Esophagus squamous epithelium (tissue), 5 donors: ENCODE data around the gene ASTL. TPM values are rescaled to one million over a fixed set of nuclear protein-coding genes. Genes with fewer than 3 reads are reported as not detected.
A peak's percentile ranks its signal among the peaks of the same experiment; 100 is the strongest.

Source experiments
- DNase-seq: peaks from one replicate; lab custom pipeline; 2025; lab: John Stamatoyannopoulos, UW
- H3K27ac ChIP-seq, 4 donors: fragments of 200-600 bp; sonication (generic); one replicate each; pipeline ENCODE4 v1.5.1; 2016 to 2019; ENCODE audit warnings: mild to moderate bottlenecking in 1 of 4
- H3K27me3 ChIP-seq, 4 donors: fragments of 200-600 bp; sonication (generic); 1 replicate in 3 of 4; 2 replicates in 1 of 4; pipeline versions ENCODE4 v1.5.1 to v1.6.0; 2017 to 2021; ENCODE audit warnings: antibody characterized with exemption in 1 of 4
- H3K36me3 ChIP-seq, 3 donors: fragments of 200-600 bp; sonication (generic); one replicate each; pipeline ENCODE4 v1.5.1; 2016 to 2019
- H3K4me1 ChIP-seq, 3 donors: fragments of 200-600 bp; sonication (generic); one replicate each; pipeline ENCODE4 v1.5.1; 2017 to 2019
- H3K4me3 ChIP-seq, 4 donors: fragments of 200-600 bp; sonication (generic); 1 replicate in 3 of 4; 2 replicates in 1 of 4; pipeline ENCODE4 v1.5.1; 2016 to 2019; ENCODE audit warnings: mild to moderate bottlenecking in 2 of 4, moderate library complexity in 1 of 4
- H3K9me3 ChIP-seq, 3 donors: fragments of 200-600 bp; sonication (generic); one replicate each; pipeline ENCODE4 v1.5.1; 2016 to 2019
- POLR2A ChIP-seq, 4 donors: fragments of 450-650 bp; IDR thresholded peaks; one replicate each; pipeline ENCODE4 v1.6.1; 2017; ENCODE audit warnings: antibody characterized with exemption in 4 of 4, mild to moderate bottlenecking in 4 of 4, moderate library complexity in 3 of 4
- WGBS, 2 donors: methylation state at CpG; one replicate each; pipeline ENCODE4 v1.1.5; 2018; 5-methylcytosine and 5-hydroxymethylcytosine counted together
- intact Hi-C: fragments of 100-400 bp; cut with DNase I; formaldehyde crosslinking; loops from one replicate; pipeline ENCODE4 v1.15.0; 2022
- total RNA-seq, 4 donors: library from RNA; depleted of rRNA; stranded (reverse); fragments of >200 nt; gene quantifications; one replicate each; pipeline ENCODE4 v1.1.0, GENCODE V29; 2016
- TF ChIP-seq, protein P1 (sequence below), 6 experiments: fragments of 450-650 bp in 4 of 6; fragments of 200-600 bp in 2 of 6; sonication (generic) in 2 of 6; IDR thresholded peaks; one replicate each; pipeline ENCODE4 v1.5.1; 2016 to 2019; ENCODE audit warnings: antibody characterized with exemption in 6 of 6, mild to moderate bottlenecking in 4 of 6, moderate library complexity in 4 of 6
- donor health status: DM: yes; HTN: yes; CAD: no.

The ASTL gene
- total RNA-seq, 4 donors from 2014 or later = 0.30 to 0.53 TPM; not detected in 2

DNA sequence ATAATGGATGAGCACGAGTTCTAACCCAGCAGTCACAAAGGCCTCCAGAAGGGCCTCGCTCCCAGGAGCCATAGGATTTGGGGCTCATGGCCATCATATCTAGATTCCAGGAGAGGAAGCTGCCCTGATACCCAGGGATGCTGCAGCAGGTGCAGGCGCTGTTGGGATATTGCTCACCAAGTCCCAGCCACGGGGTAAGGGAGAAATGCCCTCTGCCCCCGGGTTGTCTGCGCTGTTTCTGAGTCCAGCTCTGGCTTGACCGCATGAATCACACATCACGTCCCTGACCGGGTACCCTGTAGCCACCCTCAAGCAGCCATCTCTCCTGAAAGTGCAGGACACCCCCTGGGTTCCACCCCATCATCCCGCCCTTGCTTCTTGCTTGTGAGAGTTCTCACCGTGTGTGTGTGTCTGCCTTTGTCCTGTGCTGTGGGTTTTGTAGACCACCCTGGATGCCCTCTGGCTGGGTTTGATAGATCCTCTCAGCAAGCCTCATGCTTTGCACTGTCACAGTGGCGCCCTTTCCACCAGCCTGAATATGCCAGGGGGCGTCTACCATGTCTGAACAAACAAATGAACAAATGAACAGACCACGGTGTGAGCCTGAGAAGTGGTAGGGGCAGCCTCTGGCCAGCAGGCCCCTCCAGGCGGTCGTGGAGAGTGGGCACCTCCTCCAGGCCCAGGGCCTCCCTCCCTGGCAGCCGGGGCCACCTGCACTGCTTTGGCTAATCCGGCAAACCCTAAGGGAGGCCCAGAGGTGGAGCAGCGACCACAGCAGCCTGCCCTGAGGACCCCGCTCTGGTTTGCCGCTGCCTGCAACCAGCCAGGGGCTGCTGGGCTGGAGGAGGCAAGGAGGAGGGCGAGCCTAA lies 54.1 kb downstream of the ASTL start:
- H3K27me3 ChIP-seq = peaks cover 0 to 20% (median 0%) of the 10 kb centered on the region in 4 donors
- intact Hi-C loops = no loop called here
- H3K4me1 ChIP-seq = no peaks in the 10 kb centered on the region
- no peak for DNase-seq
- TF ChIP-seq, protein P1, sequence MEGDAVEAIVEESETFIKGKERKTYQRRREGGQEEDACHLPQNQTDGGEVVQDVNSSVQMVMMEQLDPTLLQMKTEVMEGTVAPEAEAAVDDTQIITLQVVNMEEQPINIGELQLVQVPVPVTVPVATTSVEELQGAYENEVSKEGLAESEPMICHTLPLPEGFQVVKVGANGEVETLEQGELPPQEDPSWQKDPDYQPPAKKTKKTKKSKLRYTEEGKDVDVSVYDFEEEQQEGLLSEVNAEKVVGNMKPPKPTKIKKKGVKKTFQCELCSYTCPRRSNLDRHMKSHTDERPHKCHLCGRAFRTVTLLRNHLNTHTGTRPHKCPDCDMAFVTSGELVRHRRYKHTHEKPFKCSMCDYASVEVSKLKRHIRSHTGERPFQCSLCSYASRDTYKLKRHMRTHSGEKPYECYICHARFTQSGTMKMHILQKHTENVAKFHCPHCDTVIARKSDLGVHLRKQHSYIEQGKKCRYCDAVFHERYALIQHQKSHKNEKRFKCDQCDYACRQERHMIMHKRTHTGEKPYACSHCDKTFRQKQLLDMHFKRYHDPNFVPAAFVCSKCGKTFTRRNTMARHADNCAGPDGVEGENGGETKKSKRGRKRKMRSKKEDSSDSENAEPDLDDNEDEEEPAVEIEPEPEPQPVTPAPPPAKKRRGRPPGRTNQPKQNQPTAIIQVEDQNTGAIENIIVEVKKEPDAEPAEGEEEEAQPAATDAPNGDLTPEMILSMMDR (IDR thresholded peaks at IDR 0.05) = no peak
- TF ChIP-seq POLR2A (IDR thresholded peaks at IDR 0.05) = no peak
- no peak overlapping the region for H3K27ac ChIP-seq
- H3K4me3 ChIP-seq = no peak overlapping the region
- WGBS, 2 donors = 83 to 86% methylated on average over 9 to 14 of the region's 22 CpGs
- H3K36me3 ChIP-seq = no peaks in the 10 kb centered on the region
- H3K9me3 ChIP-seq = no peaks in the 10 kb centered on the region

DNA sequence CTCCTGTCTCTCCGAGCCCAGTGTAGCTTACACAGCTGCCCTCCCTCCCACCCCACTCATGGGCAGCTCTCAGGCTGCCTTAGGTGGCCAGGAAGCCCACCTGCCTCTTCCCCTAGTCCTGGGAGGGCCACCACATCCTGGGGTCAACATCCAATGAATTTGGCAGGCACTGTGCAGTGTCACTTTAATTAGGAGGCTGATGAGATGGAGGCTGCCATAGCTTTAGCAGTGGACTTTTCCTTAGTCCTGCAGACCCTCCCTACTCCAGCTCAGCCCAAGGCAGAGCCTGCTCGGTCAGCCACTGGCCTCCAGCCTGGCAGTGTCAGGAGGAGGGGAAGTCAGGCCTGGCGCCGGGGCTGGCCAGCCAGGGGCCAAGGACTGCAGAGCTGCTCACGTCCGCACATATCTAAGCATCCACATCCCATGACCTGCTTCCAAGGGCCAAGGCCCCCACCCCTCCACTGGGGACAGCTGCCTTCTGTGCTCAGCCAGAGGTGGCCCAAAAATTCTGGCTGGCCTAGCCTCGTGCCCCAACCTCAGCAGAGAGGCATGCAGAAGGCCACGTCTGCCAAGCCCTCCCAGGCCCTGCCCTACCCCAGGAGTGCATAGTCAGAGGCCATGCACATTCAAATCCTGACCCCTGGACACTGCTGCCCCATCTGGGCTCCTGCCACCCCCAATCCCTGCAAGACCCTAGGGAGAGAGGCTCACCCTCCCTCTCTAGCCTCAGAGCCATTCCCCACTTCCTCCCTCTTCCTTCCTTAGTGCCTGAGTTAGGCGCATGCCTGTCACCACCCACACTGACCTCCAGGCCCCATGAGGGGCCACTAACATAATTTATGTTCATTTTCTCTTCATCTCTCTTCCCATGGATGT lies 55.0 kb downstream of the ASTL start:
- TF ChIP-seq, protein P1 (IDR thresholded peaks at IDR 0.05) = no peak
- TF ChIP-seq POLR2A (IDR thresholded peaks at IDR 0.05) = no peak

DNA sequence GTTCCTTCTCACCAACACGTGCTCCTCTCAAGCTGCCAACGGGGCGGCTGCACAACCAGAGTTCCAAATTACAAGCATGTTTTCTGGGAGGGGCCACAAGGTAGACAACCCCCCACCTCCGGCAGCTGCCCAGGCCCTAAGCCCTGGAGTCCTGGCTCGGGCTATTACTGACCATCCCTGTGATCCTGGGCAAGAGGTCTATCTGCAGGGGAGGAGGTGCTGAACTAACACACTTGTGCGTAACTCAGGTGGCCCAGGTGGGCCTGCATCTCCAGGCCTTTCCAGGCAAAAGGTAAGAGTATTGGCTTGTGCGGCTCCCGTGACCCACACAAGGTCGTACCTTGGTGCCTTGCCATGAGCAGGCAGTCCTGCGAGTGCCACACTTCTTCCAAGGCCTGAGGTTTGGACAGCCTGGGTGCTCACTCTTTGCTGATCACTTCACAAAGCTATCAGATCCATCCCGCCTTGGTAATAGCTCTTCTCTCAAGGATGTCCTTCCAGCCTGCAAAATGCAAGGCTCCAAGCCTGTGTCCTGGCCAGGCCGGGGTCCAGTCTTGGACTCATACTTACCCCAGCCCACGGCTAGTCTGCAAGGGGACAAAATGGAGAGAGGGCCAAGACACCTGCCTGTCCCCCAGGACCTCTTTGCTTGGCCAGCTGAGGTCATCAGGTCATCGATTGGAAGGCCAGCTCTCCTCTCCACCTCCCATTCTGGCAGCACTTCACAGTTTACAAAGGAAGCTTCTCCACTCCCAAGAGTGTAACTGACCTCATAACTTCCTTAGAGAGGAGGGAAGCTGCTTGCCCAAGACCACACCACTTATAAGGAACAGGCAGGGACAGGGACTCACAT lies 55.9 kb downstream of the ASTL start:
- Histone ChIP-seq H3K4me3 (no peak overlapping the region), H3K27me3 (peaks cover 0 to 6% (median 0%) of the 10 kb centered on the region in 4 donors), H3K27ac (peak overlapping the region in 2 of 4 donors; percentile 13 to 36), H3K36me3 (no peaks in the 10 kb centered on the region), H3K9me3 (no peaks in the 10 kb centered on the region), H3K4me1 (no peaks in the 10 kb centered on the region)
- intact Hi-C loops = no loop called here
- DNase-seq = no peak
- TF ChIP-seq POLR2A (IDR thresholded peaks at IDR 0.05) = no peak
- TF ChIP-seq, protein P1 (IDR thresholded peaks at IDR 0.05) = no peak
- WGBS, 2 donors = 85 to 93% methylated on average over 9 to 10 of the region's 14 CpGs

More for the DNA sequence above, 55.0 kb downstream of the ASTL start:
- Histone ChIP-seq H3K4me3 (no peak overlapping the region), H3K9me3 (no peaks in the 10 kb centered on the region), H3K27me3 (peaks cover 0 to 10% (median 0%) of the 10 kb centered on the region in 4 donors), H3K36me3 (no peaks in the 10 kb centered on the region), H3K27ac (peak overlapping the region in 2 of 4 donors; percentile 13 to 36), H3K4me1 (no peaks in the 10 kb centered on the region)
- no peak for DNase-seq
- WGBS, 2 donors = 67 to 77% methylated on average over 2 to 6 of the region's 9 CpGs
- intact Hi-C loops = no loop called here

DNA sequence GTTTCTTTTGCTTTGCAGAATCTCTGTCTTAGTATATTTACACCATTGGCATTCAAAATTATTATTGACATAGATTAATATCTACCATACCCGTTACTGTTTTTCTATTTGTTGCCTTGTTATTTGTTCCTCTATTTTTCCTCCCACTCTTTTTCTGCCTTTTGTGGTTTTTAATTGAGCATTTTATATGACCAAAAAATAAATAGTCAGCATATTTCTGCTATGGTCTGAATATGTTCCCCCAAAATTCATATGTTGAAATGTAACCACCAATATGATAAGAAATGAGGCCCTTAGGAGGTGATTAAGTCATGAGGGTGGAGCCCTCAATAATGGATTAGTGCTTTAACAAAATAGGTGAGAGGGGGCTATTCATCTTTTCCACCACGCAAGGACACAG lies 57.3 kb downstream of the ASTL start:
- Histone ChIP-seq H3K36me3 (no peaks in the 10 kb centered on the region), H3K4me1 (no peaks in the 10 kb centered on the region), H3K9me3 (peaks cover 0 to 8% (median 0%) of the 10 kb centered on the region in 3 donors), H3K27ac (no peak overlapping the region), H3K4me3 (no peak overlapping the region), H3K27me3 (peaks cover 0 to 5% (median 0%) of the 10 kb centered on the region in 4 donors)
- 79 to 80% methylated on average over 2 of the region's 2 CpGs for WGBS, 2 donors
- TF ChIP-seq, protein P1 (IDR thresholded peaks at IDR 0.05) = no peak
- TF ChIP-seq POLR2A (IDR thresholded peaks at IDR 0.05) = no peak
- DNase-seq = no peak
- intact Hi-C loops = no loop called here
